ENCODE data around the gene RAB9B. TPM values are rescaled to one million over a fixed set of nuclear protein-coding genes. Genes with fewer than 3 reads are reported as not detected.

The RAB9B gene
- under 1 TPM; 0.33 to 0.37 TPM for total RNA-seq

GRCh38 chrX:103831803-103832544 lies at the start of gene RAB9B:
TSS of gene RAB9B (minus strand) at chrX:103832257. CDS start at chrX:103825784, 6,473 bp downstream.
- ATAC-seq (ENCODE audit: low read depth) (peak; percentile 94), DNase-seq (peak; percentile 45)
- no peaks in the 10 kb centered on the region for H3K36me3 Mint-ChIP-seq
- peaks cover 4% of the 10 kb centered on the region for H3K27me3 Mint-ChIP-seq
- H3K4me1 Mint-ChIP-seq: peaks cover 3% of the 10 kb centered on the region
- peak within 1 kb of the TSS; percentile 80 for H3K4me3 Mint-ChIP-seq
- H3K27ac Mint-ChIP-seq: peak within 1 kb of the TSS; percentile 61
- H3K9me3 Mint-ChIP-seq: no peaks in the 10 kb centered on the region
- POLR2A ChIA-PET: interaction anchor here (0.8 to 1.3 kb wide), 3 partner anchors 8 to 325 kb away, joined by 3 to 4 read pairs (median 3); partner anchors contain the start of gene SLC25A53

- ATAC-seq (ENCODE audit: low read depth): no peak
- H3K4me3 Mint-ChIP-seq: no peak overlapping the region
- peaks cover 7% of the 10 kb centered on the region for H3K27me3 Mint-ChIP-seq
- no peaks in the 10 kb centered on the region for H3K36me3 Mint-ChIP-seq
- no peaks in the 10 kb centered on the region for H3K4me1 Mint-ChIP-seq
- POLR2A ChIA-PET: no interaction called here
- H3K9me3 Mint-ChIP-seq: no peaks in the 10 kb centered on the region
- DNase-seq: no peak
- H3K27ac Mint-ChIP-seq: no peak overlapping the region
These were observed 47.3 kb upstream of the RAB9B start for GRCh38 chrX:103879339-103879738.

GRCh38 chrX:103878466-103879122 lies 46.5 kb upstream of the RAB9B start:
- H3K27ac Mint-ChIP-seq: no peak overlapping the region
- DNase-seq (no peak), ATAC-seq (ENCODE audit: low read depth) (no peak)
- POLR2A ChIA-PET: no interaction called here
- no peaks in the 10 kb centered on the region for H3K4me1 Mint-ChIP-seq
- H3K36me3 Mint-ChIP-seq: no peaks in the 10 kb centered on the region
- no peaks in the 10 kb centered on the region for H3K9me3 Mint-ChIP-seq
- H3K4me3 Mint-ChIP-seq: no peak overlapping the region
- H3K27me3 Mint-ChIP-seq: peaks cover 7% of the 10 kb centered on the region

- H3K36me3 Mint-ChIP-seq: no peaks in the 10 kb centered on the region
- POLR2A ChIA-PET: no interaction called here
- H3K27me3 Mint-ChIP-seq: peaks cover 7% of the 10 kb centered on the region
- DNase-seq (no peak), ATAC-seq (ENCODE audit: low read depth) (no peak)
- no peaks in the 10 kb centered on the region for H3K4me1 Mint-ChIP-seq
- H3K27ac Mint-ChIP-seq: no peak overlapping the region
- no peaks in the 10 kb centered on the region for H3K9me3 Mint-ChIP-seq
- H3K4me3 Mint-ChIP-seq: no peak overlapping the region
These were observed 45.5 kb upstream of the RAB9B start for GRCh38 chrX:103877571-103877970.

GRCh38 chrX:103864886-103865534 lies 33.0 kb upstream of the RAB9B start:
- ATAC-seq (ENCODE audit: low read depth) (no peak), DNase-seq (no peak)
- no peaks in the 10 kb centered on the region for H3K27me3 Mint-ChIP-seq
- H3K9me3 Mint-ChIP-seq: no peaks in the 10 kb centered on the region
- H3K36me3 Mint-ChIP-seq: no peaks in the 10 kb centered on the region
- H3K4me3 Mint-ChIP-seq: no peak overlapping the region
- POLR2A ChIA-PET: no interaction called here
- H3K27ac Mint-ChIP-seq: no peak overlapping the region
- H3K4me1 Mint-ChIP-seq: no peaks in the 10 kb centered on the region

GRCh38 chrX:103864149-103864548 lies 32.1 kb upstream of the RAB9B start:
- Mint-ChIP-seq H3K27ac (no peak overlapping the region), H3K4me1 (no peaks in the 10 kb centered on the region), H3K9me3 (no peaks in the 10 kb centered on the region), H3K36me3 (no peaks in the 10 kb centered on the region), H3K4me3 (no peak overlapping the region), H3K27me3 (no peaks in the 10 kb centered on the region)
- no peak for ATAC-seq (ENCODE audit: low read depth)
- POLR2A ChIA-PET: no interaction called here
- no peak for DNase-seq

- DNase-seq (no peak), ATAC-seq (ENCODE audit: low read depth) (no peak)
- Mint-ChIP-seq H3K4me3 (no peak overlapping the region), H3K4me1 (no peaks in the 10 kb centered on the region), H3K36me3 (no peaks in the 10 kb centered on the region), H3K27ac (no peak overlapping the region), H3K9me3 (no peaks in the 10 kb centered on the region), H3K27me3 (no peaks in the 10 kb centered on the region)
- POLR2A ChIA-PET: no interaction called here
These were observed 29.1 kb upstream of the RAB9B start for GRCh38 chrX:103861200-103861599.

- DNase-seq (no peak), ATAC-seq (ENCODE audit: low read depth) (no peak)
- Mint-ChIP-seq H3K4me3 (no peak overlapping the region), H3K27ac (no peak overlapping the region), H3K27me3 (peaks cover 4% of the 10 kb centered on the region), H3K36me3 (no peaks in the 10 kb centered on the region), H3K4me1 (no peaks in the 10 kb centered on the region), H3K9me3 (no peaks in the 10 kb centered on the region)
- POLR2A ChIA-PET: no interaction called here
These were observed 17.5 kb upstream of the RAB9B start for GRCh38 chrX:103849558-103849957.

- H3K4me3 Mint-ChIP-seq: no peak overlapping the region
- ATAC-seq (ENCODE audit: low read depth) (no peak), DNase-seq (no peak)
- POLR2A ChIA-PET: no interaction called here
- H3K27me3 Mint-ChIP-seq: peaks cover 6% of the 10 kb centered on the region
- H3K9me3 Mint-ChIP-seq: no peaks in the 10 kb centered on the region
- no peaks in the 10 kb centered on the region for H3K36me3 Mint-ChIP-seq
- H3K4me1 Mint-ChIP-seq: no peaks in the 10 kb centered on the region
- no peak overlapping the region for H3K27ac Mint-ChIP-seq
These were observed 15.3 kb upstream of the RAB9B start for GRCh38 chrX:103847174-103847870.

- DNase-seq (no peak), ATAC-seq (ENCODE audit: low read depth) (no peak)
- no peaks in the 10 kb centered on the region for H3K9me3 Mint-ChIP-seq
- no peak overlapping the region for H3K27ac Mint-ChIP-seq
- H3K4me1 Mint-ChIP-seq: no peaks in the 10 kb centered on the region
- no peak overlapping the region for H3K4me3 Mint-ChIP-seq
- POLR2A ChIA-PET: no interaction called here
- no peaks in the 10 kb centered on the region for H3K36me3 Mint-ChIP-seq
- H3K27me3 Mint-ChIP-seq: peaks cover 6% of the 10 kb centered on the region
These were observed 14.3 kb upstream of the RAB9B start for GRCh38 chrX:103846386-103846785.

GRCh38 chrX:103845165-103845653 lies 13.2 kb upstream of the RAB9B start:
- Mint-ChIP-seq H3K9me3 (no peaks in the 10 kb centered on the region), H3K4me1 (no peaks in the 10 kb centered on the region), H3K27me3 (peaks cover 6% of the 10 kb centered on the region), H3K36me3 (no peaks in the 10 kb centered on the region), H3K4me3 (no peak overlapping the region), H3K27ac (no peak overlapping the region)
- ATAC-seq (ENCODE audit: low read depth): no peak
- POLR2A ChIA-PET: no interaction called here
- DNase-seq: no peak

- Mint-ChIP-seq H3K9me3 (no peaks in the 10 kb centered on the region), H3K4me3 (no peak overlapping the region), H3K36me3 (no peaks in the 10 kb centered on the region), H3K27ac (no peak overlapping the region), H3K27me3 (peaks cover 3% of the 10 kb centered on the region), H3K4me1 (no peaks in the 10 kb centered on the region)
- POLR2A ChIA-PET: no interaction called here
- ATAC-seq (ENCODE audit: low read depth) (no peak), DNase-seq (no peak)
These were observed 7.3 kb upstream of the RAB9B start for GRCh38 chrX:103839404-103839803.

GRCh38 chrX:103831342-103831802 lies 685 bp downstream of the RAB9B start:
- H3K27me3 Mint-ChIP-seq: peaks cover 4% of the 10 kb centered on the region
- peak overlapping the region; percentile 80 for H3K4me3 Mint-ChIP-seq
- no peak overlapping the region for H3K27ac Mint-ChIP-seq
- peaks cover 3% of the 10 kb centered on the region for H3K4me1 Mint-ChIP-seq
- H3K36me3 Mint-ChIP-seq: no peaks in the 10 kb centered on the region
- no peaks in the 10 kb centered on the region for H3K9me3 Mint-ChIP-seq
- POLR2A ChIA-PET: interaction anchor here (1.0 to 1.3 kb wide), 2 partner anchors 87 to 325 kb away, joined by 3 to 4 read pairs; partner anchors contain the start of gene SLC25A53
- DNase-seq (peak; percentile 62), ATAC-seq (ENCODE audit: low read depth) (no peak)
